ENCODE measurements around the gene CPSF6.
A peak's percentile ranks its signal among the peaks of the same experiment; 100 is the strongest.
"Not testable (repeated sequence)": the region's sequence is repeated elsewhere in the genome, so short reads cannot be mapped to it uniquely, and the experiment has no call there.

CPSF6 gene

DNA sequence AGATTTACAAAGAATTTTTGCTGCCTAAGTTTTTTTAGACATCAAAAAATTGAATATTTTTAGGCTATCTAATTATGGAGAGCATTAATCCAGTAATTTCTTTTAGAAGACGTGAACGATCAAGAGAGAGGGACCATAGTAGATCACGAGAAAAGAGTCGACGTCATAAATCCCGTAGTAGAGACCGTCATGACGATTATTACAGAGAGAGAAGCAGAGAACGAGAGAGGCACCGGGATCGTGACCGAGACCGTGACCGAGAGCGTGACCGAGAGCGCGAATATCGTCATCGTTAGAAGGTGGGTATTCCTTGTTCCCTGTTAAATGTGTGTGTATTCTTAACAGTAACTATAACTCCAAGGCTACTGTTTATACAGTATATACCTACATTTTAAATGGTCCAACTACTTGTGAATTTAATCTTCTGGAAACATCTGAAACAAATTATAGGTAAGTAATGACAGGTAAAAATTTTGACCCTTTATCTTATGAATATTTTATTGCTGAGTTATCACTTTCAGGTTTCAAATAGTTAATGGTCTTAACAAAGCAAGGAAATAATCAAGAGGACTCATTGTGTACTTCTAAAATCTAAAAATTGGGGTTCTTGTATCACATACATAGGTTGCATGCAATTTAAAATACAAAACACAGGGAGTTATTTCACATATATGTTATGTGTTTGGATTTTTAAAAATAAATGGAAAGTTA is 23.1 kb downstream of the CPSF6 start:
- no peak for DNase-seq

DNA sequence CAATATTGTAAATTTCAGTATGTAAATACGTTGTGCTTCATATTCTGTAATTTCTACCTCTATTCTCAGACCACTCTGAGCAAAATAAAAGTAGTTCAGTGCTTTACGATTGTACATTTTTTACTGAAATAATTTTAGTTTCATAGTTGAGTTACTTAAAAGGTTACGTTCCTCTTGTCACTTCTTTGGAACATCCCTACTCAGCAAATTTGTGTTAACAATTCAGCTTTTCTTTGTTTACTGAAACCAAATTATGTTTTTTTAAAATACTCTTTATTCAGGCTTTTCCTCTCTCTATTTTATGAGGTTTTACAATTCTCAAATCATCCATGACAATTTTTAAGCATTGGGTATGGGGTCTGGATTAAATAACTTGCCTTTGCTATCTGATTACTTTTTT is 25.8 kb downstream of the CPSF6 start:
- no peak for DNase-seq

GRCh38 chr12:69265633-69266032 is 26.3 kb downstream of the CPSF6 start:
- not testable (repeated sequence) for DNase-seq

DNA sequence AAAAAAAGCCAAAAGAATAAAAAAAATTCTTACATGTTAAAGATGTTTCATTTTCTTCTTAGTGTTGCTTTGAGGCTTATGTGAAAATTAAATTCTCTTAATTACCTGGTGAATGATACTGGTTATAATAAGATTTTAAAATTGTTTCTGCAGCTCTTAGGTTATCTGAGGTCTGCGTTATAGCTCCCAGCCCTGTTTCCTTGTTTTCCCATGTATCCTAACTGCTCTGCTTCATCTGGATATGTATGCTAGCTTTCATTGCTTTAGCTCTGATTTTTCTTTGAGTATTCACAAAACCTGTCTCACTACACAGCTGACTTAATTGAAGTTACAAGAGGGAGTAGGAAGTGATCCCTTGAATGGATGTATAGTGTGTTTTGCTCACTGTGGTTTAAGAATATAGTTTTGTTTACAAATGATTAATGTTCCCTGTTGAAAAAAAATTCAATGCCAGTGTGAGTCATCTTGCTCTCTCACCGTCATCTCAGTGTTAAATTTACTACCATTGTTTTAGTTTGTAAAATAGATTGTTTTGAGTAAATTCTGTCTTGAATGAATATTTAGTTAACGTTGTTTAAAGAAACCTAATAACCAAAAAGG is 26.8 kb downstream of the CPSF6 start:
- DNase-seq = no peak

DNA sequence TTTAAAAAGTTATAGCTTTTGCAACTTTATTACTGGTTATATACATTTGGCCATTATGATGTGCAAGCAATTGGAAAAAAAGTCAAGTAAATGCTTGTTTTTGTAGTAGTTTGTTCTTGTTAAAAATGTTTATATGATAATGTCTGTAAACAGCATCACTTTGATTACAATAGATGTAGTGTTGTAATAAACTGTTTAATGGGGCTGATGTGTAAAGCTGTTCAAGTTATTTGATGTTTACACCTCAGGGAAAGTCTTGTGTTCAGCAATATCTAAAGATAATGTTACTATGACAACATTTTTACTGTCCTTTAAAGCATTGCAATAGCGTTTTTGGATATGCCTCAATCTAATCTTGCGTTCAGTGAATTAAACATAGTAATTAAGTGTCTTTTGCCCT is 30.4 kb downstream of the CPSF6 start:
- no peak for DNase-seq

GRCh38 chr12:69272511-69272910 is 33.1 kb downstream of the CPSF6 start:
- DNase-seq = no peak

- DNase-seq = no peak
Observed at GRCh38 chr12:69274861-69275260, 35.5 kb downstream of the CPSF6 start.

GRCh38 chr12:69275471-69275891 is 36.1 kb downstream of the CPSF6 start:
- DNase-seq = no peak

DNA sequence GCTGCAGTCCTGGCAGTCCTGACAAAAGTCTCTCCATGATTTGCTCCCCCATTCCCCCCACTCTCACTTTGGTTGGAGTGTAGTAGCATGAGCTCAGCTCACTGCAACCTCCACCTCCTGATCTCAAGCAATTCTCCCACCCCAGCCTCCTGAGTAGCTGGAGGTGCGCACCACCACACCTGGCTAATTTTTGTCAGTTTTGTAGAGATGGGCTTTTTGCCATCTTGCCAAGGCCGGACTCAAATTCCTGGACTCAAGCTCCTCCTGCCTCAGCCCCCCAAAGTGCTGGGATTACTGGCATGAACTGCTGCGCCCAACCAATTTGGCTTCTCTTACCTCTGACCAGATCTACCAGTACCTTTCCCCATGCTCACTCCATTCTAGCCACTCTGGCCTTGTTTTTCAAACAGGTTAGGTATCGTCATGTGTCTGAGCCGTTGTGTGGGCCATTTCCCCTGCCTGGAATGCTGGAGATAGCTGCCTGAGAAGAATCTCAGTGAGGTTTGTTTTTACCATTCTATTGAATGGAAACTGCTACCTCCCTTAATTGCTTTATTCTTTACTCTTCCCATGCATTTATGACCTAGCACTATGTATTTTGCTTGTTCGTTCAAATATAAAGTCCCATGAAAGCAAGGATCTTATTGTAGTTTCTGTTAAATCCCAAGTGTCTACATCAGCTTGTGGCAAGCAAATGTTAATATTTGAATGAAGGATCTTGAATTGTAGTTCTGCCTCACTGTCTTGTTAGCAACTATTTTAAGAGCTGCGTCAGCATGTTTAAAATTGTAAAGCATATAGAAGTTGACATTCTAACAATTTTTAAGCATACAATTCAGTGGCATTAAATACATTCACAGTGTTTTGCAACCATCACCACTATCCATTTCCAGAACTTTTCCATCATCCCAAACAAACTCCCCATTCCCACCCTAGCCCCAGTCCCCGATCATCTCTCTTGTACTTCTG is 39.7 kb downstream of the CPSF6 start:
- DNase-seq = no peak

GRCh38 chr12:69284131-69284530 is 44.8 kb downstream of the CPSF6 start:
- DNase-seq = peak; percentile 73

DNA sequence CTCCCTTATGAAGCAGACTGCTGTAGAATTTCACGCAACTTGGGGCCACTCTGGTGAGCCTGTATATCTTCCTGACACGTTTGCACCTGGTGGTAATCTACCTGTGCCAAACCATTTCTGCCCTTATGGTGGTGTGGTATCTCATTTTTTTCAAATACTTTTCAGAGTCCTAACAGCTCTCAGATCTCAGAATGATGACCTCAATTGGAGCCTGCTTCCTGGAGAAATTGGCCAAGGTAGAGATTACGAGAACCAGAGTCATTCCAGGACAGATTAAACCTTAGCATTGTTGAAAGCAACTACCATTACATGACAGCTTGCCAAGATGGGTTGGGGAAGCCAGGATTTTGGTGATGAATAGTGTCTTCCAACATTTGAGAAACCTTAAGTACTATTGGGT is 48.2 kb downstream of the CPSF6 start:
- DNase-seq = no peak

GRCh38 chr12:69290545-69291277 is 51.3 kb downstream of the CPSF6 start:
- DNase-seq = peak; percentile 76

DNA sequence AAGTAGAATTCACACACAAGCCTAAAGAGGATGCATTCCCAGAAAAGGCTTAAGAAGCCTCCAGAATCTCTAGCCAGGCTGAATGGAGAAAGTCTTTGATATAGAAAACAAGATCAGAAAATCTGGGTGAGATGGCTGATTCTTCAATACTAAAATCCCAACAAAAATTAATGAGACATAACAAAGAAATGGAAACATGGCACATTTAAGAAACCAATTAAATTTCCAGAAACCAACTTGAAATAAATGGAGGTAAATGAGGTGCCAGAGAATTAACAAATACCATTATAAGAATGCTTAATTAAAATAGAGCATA is 51.9 kb downstream of the CPSF6 start:
- DNase-seq = no peak

- DNase-seq = no peak
Observed at GRCh38 chr12:69298133-69298532, 58.8 kb downstream of the CPSF6 start.

- DNase-seq = no peak
Observed at GRCh38 chr12:69298947-69299346, 59.6 kb downstream of the CPSF6 start.

GRCh38 chr12:69304284-69304683 is 64.9 kb downstream of the CPSF6 start:
- DNase-seq = no peak

DNA sequence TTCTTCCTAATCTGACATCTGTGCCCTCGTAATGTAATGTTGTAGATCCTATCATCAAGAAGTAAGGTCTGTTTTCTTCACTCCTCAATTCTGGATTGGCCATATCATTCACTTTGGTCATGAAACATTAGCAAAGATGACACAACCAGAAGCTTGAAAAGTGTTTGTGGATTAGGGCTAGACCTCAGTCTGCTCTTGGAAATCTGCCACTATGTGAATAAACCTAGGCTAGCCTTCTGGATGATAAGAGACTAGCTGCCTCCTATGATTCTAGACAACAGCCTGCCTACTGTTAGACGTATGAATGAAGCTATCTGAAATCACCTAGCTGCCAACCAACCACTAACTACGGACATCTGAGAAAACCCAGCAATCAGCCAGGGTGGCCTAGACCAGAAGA is 70.1 kb downstream of the CPSF6 start:
- no peak for DNase-seq

GRCh38 chr12:69313209-69313608 is 73.8 kb downstream of the CPSF6 start:
- no peak for DNase-seq

GRCh38 chr12:69316784-69317183 is 77.4 kb downstream of the CPSF6 start:
- not testable (repeated sequence) for DNase-seq

GRCh38 chr12:69317233-69317632 is 77.9 kb downstream of the CPSF6 start:
- DNase-seq = not testable (repeated sequence)

GRCh38 chr12:69318225-69318624 is 78.9 kb downstream of the CPSF6 start:
- no peak for DNase-seq

DNA sequence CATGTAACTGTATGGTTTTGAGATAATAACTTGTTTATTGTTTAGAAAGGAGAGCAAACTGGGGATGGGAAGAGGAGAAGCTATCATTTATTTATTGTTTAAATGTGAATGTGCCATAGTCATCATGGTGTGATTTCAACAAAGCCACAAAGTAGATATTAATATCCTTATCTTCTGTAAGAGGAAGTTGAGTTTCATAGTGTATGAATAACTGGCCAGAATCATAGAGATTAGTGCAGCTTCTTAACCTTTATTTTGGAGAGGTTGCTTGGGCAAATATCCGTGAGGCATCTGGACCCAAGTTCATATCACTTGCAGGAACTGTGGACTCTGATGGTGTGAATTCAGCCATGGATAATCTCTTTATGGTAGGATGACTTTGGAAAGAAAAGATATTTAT is 82.0 kb downstream of the CPSF6 start:
- no peak for DNase-seq
